ENCODE data around the gene ZNF236. TPM values are rescaled to one million over a fixed set of nuclear protein-coding genes. Genes with fewer than 3 reads are reported as not detected.

ZNF236 gene
- total RNA-seq, 1 experiment from 2014 or later, result 27.1 TPM

DNA sequence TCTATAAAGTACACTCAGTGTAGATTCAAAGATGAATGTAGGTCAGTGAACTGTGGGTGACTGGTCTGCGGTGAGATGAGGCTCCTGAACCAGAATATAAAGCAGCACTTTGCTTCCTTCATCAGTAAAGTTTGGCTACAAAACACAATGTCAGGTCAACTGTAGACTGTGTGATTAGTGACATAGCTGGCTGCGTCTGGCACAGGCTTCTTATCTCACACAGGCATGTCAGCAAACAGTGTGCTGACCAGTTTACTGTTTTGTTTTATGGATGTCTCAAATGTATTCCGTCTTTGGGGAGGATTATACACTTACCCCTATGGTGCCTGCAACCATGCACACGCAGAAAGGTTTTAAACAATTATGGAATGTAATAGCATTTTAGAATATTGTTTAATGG, 87.1 kb downstream of the ZNF236 start:
- Histone ChIP-seq H3K27ac (ENCODE audit: low read length) (no peak overlapping the region), H3K9me3 (ENCODE audit: low read length) (no peaks in the 10 kb centered on the region), H3K9me2 (replicated peaks; ENCODE audit: insufficient read depth, low read length) (no peaks in the 10 kb centered on the region), H3K9ac (ENCODE audit: low read length) (no peak overlapping the region), H3K4me3 (ENCODE audit: low read length) (no peak overlapping the region), H3K36me3 (ENCODE audit: insufficient read depth, low read length) (peaks cover 70% of the 10 kb centered on the region), H3K4me1 (ENCODE audit: low read length) (peaks cover 6% of the 10 kb centered on the region), H3K79me2 (ENCODE audit: low read length) (peaks cover 3% of the 10 kb centered on the region; the same call in 1 of the 2 replicates), H3K27me3 (ENCODE audit: low read length) (no peaks in the 10 kb centered on the region), H4K20me1 (ENCODE audit: insufficient read depth, low read depth, low read length) (no peaks in the 10 kb centered on the region), H2AFZ (ENCODE audit: low read length) (no peak overlapping the region), H3K4me2 (ENCODE audit: low read depth, low read length, poor library complexity, severe bottlenecking) (no peak overlapping the region)
- no peak for DNase-seq

DNA sequence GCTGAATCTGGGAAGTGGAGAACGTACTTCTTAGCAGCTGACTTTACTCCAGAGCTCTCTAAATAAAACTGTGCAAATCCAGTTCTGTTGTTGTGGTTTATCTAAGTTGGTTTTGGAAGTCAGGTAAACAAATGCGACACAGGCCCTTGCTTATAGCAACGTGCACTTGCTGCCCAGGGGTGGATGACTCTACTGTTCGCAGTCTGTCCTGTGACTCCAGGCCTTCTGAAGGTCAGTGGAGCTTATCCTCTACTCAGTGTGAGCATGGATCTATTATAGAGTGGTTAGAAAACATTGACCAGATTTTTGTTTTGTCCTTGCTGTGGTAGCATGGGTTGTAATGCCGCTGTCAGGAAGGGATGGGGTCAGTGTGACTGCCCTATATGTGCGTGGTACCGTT, 89.1 kb downstream of the ZNF236 start:
- no peak overlapping the region for H3K4me2 ChIP-seq (ENCODE audit: low read depth, low read length, poor library complexity, severe bottlenecking)
- peaks cover 8% of the 10 kb centered on the region for H3K4me1 ChIP-seq (ENCODE audit: low read length)
- H3K79me2 ChIP-seq (ENCODE audit: low read length), result peaks cover 8% of the 10 kb centered on the region
- peaks cover 70% of the 10 kb centered on the region for H3K36me3 ChIP-seq (ENCODE audit: insufficient read depth, low read length)
- H3K4me3 ChIP-seq (ENCODE audit: low read length), result no peak overlapping the region
- H3K9ac ChIP-seq (ENCODE audit: low read length), result no peak overlapping the region
- no peaks in the 10 kb centered on the region for H3K27me3 ChIP-seq (ENCODE audit: low read length)
- H3K9me3 ChIP-seq (ENCODE audit: low read length), result no peaks in the 10 kb centered on the region
- H2AFZ ChIP-seq (ENCODE audit: low read length), result no peak overlapping the region
- H4K20me1 ChIP-seq (ENCODE audit: insufficient read depth, low read depth, low read length), result no peaks in the 10 kb centered on the region
- H3K9me2 ChIP-seq (replicated peaks; ENCODE audit: insufficient read depth, low read length), result no peaks in the 10 kb centered on the region
- no peak for DNase-seq
- H3K27ac ChIP-seq (ENCODE audit: low read length), result no peak overlapping the region

DNA sequence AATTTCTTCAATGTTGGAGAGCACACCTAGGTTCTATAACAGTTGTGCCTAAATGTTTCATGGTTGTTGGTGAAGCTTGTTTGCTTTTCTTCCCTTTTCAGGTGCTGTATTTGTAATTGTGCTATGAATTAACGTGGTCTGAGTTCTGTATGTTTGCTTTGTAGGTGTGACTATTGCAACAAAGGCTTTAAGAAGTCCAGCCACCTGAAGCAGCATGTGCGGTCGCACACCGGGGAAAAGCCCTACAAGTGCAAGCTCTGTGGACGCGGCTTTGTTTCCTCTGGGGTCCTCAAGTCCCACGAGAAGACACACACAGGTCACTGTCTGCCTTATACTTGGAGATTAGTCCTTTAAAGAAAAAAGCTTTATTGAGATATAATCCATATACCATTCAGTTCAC, 91.2 kb downstream of the ZNF236 start:
- no peak for DNase-seq
- no peaks in the 10 kb centered on the region for H3K27me3 ChIP-seq (ENCODE audit: low read length)
- no peak overlapping the region for H3K27ac ChIP-seq (ENCODE audit: low read length)
- H2AFZ ChIP-seq (ENCODE audit: low read length), result no peak overlapping the region
- H3K4me1 ChIP-seq (ENCODE audit: low read length), result peaks cover 8% of the 10 kb centered on the region
- H4K20me1 ChIP-seq (ENCODE audit: insufficient read depth, low read depth, low read length), result no peaks in the 10 kb centered on the region
- H3K4me2 ChIP-seq (ENCODE audit: low read depth, low read length, poor library complexity, severe bottlenecking), result no peak overlapping the region
- H3K4me3 ChIP-seq (ENCODE audit: low read length), result no peak overlapping the region
- no peaks in the 10 kb centered on the region for H3K9me3 ChIP-seq (ENCODE audit: low read length)
- peaks cover 7% of the 10 kb centered on the region; the same call in 1 of the 2 replicates for H3K79me2 ChIP-seq (ENCODE audit: low read length)
- no peak overlapping the region for H3K9ac ChIP-seq (ENCODE audit: low read length)
- no peaks in the 10 kb centered on the region for H3K9me2 ChIP-seq (replicated peaks; ENCODE audit: insufficient read depth, low read length)
- peaks cover 76% of the 10 kb centered on the region for H3K36me3 ChIP-seq (ENCODE audit: insufficient read depth, low read length)

GRCh38 chr18:76914314-76914713, 92.0 kb downstream of the ZNF236 start:
- Histone ChIP-seq H2AFZ (ENCODE audit: low read length) (no peak overlapping the region), H3K4me3 (ENCODE audit: low read length) (no peak overlapping the region), H3K9ac (ENCODE audit: low read length) (no peak overlapping the region), H3K27ac (ENCODE audit: low read length) (no peak overlapping the region), H3K4me2 (ENCODE audit: low read depth, low read length, poor library complexity, severe bottlenecking) (no peak overlapping the region), H3K79me2 (ENCODE audit: low read length) (peaks cover 7% of the 10 kb centered on the region; the same call in 1 of the 2 replicates), H4K20me1 (ENCODE audit: insufficient read depth, low read depth, low read length) (no peaks in the 10 kb centered on the region), H3K27me3 (ENCODE audit: low read length) (no peaks in the 10 kb centered on the region), H3K36me3 (ENCODE audit: insufficient read depth, low read length) (peaks cover 75% of the 10 kb centered on the region), H3K9me3 (ENCODE audit: low read length) (no peaks in the 10 kb centered on the region), H3K4me1 (ENCODE audit: low read length) (peaks cover 8% of the 10 kb centered on the region), H3K9me2 (replicated peaks; ENCODE audit: insufficient read depth, low read length) (no peaks in the 10 kb centered on the region)
- DNase-seq, result no peak

GRCh38 chr18:76914796-76915195, 92.4 kb downstream of the ZNF236 start:
- Histone ChIP-seq H3K4me1 (ENCODE audit: low read length) (peaks cover 8% of the 10 kb centered on the region), H3K79me2 (ENCODE audit: low read length) (peaks cover 7% of the 10 kb centered on the region; the same call in 1 of the 2 replicates), H3K9me3 (ENCODE audit: low read length) (no peaks in the 10 kb centered on the region), H3K27ac (ENCODE audit: low read length) (no peak overlapping the region; the same call in 1 of the 2 replicates), H3K36me3 (ENCODE audit: insufficient read depth, low read length) (peaks cover 75% of the 10 kb centered on the region), H3K27me3 (ENCODE audit: low read length) (no peaks in the 10 kb centered on the region), H3K4me2 (ENCODE audit: low read depth, low read length, poor library complexity, severe bottlenecking) (no peak overlapping the region), H3K4me3 (ENCODE audit: low read length) (no peak overlapping the region), H3K9ac (ENCODE audit: low read length) (no peak overlapping the region), H4K20me1 (ENCODE audit: insufficient read depth, low read depth, low read length) (no peaks in the 10 kb centered on the region), H3K9me2 (replicated peaks; ENCODE audit: insufficient read depth, low read length) (no peaks in the 10 kb centered on the region), H2AFZ (ENCODE audit: low read length) (no peak overlapping the region)
- no peak for DNase-seq

GRCh38 chr18:76915456-76915855, 93.1 kb downstream of the ZNF236 start:
- DNase-seq, result no peak

DNA sequence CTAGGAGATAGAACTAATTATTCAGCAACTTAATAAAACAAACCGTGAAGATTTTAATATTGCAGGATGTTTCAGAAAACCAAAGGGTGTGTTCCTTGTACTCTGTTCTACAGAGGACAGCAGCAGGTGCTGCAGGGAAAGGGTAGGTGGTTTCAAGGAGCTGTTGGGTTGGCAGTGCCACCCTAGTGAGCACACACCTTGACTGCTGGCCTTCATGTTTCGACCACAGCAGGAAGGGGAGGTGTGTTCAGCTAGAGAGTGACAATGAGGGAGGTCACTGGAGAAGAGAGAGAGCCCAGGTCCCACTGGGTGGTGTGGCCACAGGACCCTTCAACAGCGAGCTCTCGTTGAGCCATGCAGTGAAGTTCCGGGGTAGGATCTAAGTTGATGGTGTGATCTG, 98.6 kb downstream of the ZNF236 start:
- no peak overlapping the region for H3K4me3 ChIP-seq (ENCODE audit: low read length)
- H4K20me1 ChIP-seq (ENCODE audit: insufficient read depth, low read depth, low read length), result no peaks in the 10 kb centered on the region
- peak overlapping the region; percentile 74; the same call in 1 of the 2 replicates for H3K27ac ChIP-seq (ENCODE audit: low read length)
- H3K79me2 ChIP-seq (ENCODE audit: low read length), result peaks cover 29% of the 10 kb centered on the region
- H3K9me2 ChIP-seq (replicated peaks; ENCODE audit: insufficient read depth, low read length), result no peaks in the 10 kb centered on the region
- no peaks in the 10 kb centered on the region for H3K9me3 ChIP-seq (ENCODE audit: low read length)
- H2AFZ ChIP-seq (ENCODE audit: low read length), result no peak overlapping the region
- peaks cover 21% of the 10 kb centered on the region for H3K4me1 ChIP-seq (ENCODE audit: low read length)
- H3K4me2 ChIP-seq (ENCODE audit: low read depth, low read length, poor library complexity, severe bottlenecking), result no peak overlapping the region
- H3K27me3 ChIP-seq (ENCODE audit: low read length), result no peaks in the 10 kb centered on the region
- H3K9ac ChIP-seq (ENCODE audit: low read length), result no peak overlapping the region
- no peak for DNase-seq
- H3K36me3 ChIP-seq (ENCODE audit: insufficient read depth, low read length), result peaks cover 62% of the 10 kb centered on the region

More at GRCh38 chr18:76915456-76915855, 93.1 kb downstream of the ZNF236 start:
- Histone ChIP-seq H3K36me3 (ENCODE audit: insufficient read depth, low read length) (peaks cover 71% of the 10 kb centered on the region), H3K4me3 (ENCODE audit: low read length) (no peak overlapping the region), H3K4me2 (ENCODE audit: low read depth, low read length, poor library complexity, severe bottlenecking) (no peak overlapping the region), H3K27ac (ENCODE audit: low read length) (no peak overlapping the region), H3K4me1 (ENCODE audit: low read length) (peaks cover 8% of the 10 kb centered on the region), H2AFZ (ENCODE audit: low read length) (no peak overlapping the region), H3K9me2 (replicated peaks; ENCODE audit: insufficient read depth, low read length) (no peaks in the 10 kb centered on the region), H4K20me1 (ENCODE audit: insufficient read depth, low read depth, low read length) (no peaks in the 10 kb centered on the region), H3K27me3 (ENCODE audit: low read length) (no peaks in the 10 kb centered on the region), H3K9ac (ENCODE audit: low read length) (no peak overlapping the region), H3K9me3 (ENCODE audit: low read length) (no peaks in the 10 kb centered on the region), H3K79me2 (ENCODE audit: low read length) (peaks cover 7% of the 10 kb centered on the region; the same call in 1 of the 2 replicates)

- Histone ChIP-seq H2AFZ (ENCODE audit: low read length) (no peak overlapping the region; the same call in 1 of the 2 replicates), H3K27me3 (ENCODE audit: low read length) (no peaks in the 10 kb centered on the region), H3K9me3 (ENCODE audit: low read length) (no peaks in the 10 kb centered on the region), H4K20me1 (ENCODE audit: insufficient read depth, low read depth, low read length) (no peaks in the 10 kb centered on the region), H3K79me2 (ENCODE audit: low read length) (peaks cover 36% of the 10 kb centered on the region), H3K4me2 (ENCODE audit: low read depth, low read length, poor library complexity, severe bottlenecking) (peak overlapping the region; percentile 46), H3K36me3 (ENCODE audit: insufficient read depth, low read length) (peaks cover 61% of the 10 kb centered on the region), H3K9ac (ENCODE audit: low read length) (peak overlapping the region; percentile 27), H3K4me1 (ENCODE audit: low read length) (peaks cover 21% of the 10 kb centered on the region), H3K4me3 (ENCODE audit: low read length) (no peak overlapping the region), H3K9me2 (replicated peaks; ENCODE audit: insufficient read depth, low read length) (no peaks in the 10 kb centered on the region), H3K27ac (ENCODE audit: low read length) (peak overlapping the region; percentile 74)
- peak; percentile 96 for DNase-seq
Observed at GRCh38 chr18:76922107-76922506, 99.8 kb downstream of the ZNF236 start.

Data from Karpas-422 (cell line).